Measurements from ENCODE around the gene AIF1.

GRCh38 chr6:31629014-31629413 is 14.0 kb downstream of the AIF1 start:
- TF ChIP-seq, protein P1, sequence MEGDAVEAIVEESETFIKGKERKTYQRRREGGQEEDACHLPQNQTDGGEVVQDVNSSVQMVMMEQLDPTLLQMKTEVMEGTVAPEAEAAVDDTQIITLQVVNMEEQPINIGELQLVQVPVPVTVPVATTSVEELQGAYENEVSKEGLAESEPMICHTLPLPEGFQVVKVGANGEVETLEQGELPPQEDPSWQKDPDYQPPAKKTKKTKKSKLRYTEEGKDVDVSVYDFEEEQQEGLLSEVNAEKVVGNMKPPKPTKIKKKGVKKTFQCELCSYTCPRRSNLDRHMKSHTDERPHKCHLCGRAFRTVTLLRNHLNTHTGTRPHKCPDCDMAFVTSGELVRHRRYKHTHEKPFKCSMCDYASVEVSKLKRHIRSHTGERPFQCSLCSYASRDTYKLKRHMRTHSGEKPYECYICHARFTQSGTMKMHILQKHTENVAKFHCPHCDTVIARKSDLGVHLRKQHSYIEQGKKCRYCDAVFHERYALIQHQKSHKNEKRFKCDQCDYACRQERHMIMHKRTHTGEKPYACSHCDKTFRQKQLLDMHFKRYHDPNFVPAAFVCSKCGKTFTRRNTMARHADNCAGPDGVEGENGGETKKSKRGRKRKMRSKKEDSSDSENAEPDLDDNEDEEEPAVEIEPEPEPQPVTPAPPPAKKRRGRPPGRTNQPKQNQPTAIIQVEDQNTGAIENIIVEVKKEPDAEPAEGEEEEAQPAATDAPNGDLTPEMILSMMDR (conservative IDR thresholded peaks at IDR 0.05 in 1 of 2, IDR thresholded peaks at IDR 0.05 in 1 of 2; ENCODE audit: low read depth in 1 of 2, low read length in 2 of 2), result no peak
- TF ChIP-seq EZH2 (IDR thresholded peaks at IDR 0.05; ENCODE audit: low read length, missing control alignments), result no peak

All from fibroblast of lung (primary cell).